Lower leg skin (tissue), 3 donors: ENCODE data around the gene SLC9B2.

Experiments used
- POLR2A ChIP-seq, 2 donors: fragments of 450-650 bp; IDR thresholded peaks; one replicate each; pipeline ENCODE4 v1.6.1; 2016 to 2017; ENCODE audit warnings: antibody characterized with exemption in 2 of 2, mild to moderate bottlenecking in 1 of 2, moderate library complexity in 1 of 2
- TF ChIP-seq, protein P1 (sequence below), 3 donors: fragments of 450-650 bp; IDR thresholded peaks; one replicate each; pipeline ENCODE4 v1.5.1; 2016; ENCODE audit warnings: antibody characterized with exemption in 3 of 3, mild to moderate bottlenecking in 3 of 3, moderate library complexity in 2 of 3

DNA sequence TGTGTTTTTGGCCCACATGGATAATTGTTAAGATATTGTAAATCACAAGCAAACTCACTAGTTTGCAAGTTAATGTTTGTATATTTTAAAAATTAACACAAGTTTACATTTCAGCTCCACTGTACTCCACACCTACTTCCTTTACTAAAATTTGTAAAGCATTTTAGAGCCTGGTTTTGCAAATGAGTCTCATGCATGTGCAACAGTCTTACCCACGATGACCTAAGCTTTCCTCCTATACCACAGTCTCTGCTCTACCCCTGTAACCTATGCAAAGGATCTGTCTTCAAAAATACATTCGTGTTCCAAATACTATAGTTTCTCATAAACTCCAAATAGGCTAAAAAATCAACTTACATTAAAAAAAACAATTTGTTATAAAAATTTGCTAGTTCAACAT, 12.9 kb upstream of the SLC9B2 start:
- TF ChIP-seq, protein P1, sequence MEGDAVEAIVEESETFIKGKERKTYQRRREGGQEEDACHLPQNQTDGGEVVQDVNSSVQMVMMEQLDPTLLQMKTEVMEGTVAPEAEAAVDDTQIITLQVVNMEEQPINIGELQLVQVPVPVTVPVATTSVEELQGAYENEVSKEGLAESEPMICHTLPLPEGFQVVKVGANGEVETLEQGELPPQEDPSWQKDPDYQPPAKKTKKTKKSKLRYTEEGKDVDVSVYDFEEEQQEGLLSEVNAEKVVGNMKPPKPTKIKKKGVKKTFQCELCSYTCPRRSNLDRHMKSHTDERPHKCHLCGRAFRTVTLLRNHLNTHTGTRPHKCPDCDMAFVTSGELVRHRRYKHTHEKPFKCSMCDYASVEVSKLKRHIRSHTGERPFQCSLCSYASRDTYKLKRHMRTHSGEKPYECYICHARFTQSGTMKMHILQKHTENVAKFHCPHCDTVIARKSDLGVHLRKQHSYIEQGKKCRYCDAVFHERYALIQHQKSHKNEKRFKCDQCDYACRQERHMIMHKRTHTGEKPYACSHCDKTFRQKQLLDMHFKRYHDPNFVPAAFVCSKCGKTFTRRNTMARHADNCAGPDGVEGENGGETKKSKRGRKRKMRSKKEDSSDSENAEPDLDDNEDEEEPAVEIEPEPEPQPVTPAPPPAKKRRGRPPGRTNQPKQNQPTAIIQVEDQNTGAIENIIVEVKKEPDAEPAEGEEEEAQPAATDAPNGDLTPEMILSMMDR (IDR thresholded peaks at IDR 0.05), result no peak
- no peak for TF ChIP-seq POLR2A (IDR thresholded peaks at IDR 0.05)
